ENCODE data around the gene CPLX1.
"Not testable (repeated sequence)": the region's sequence is repeated elsewhere in the genome, so short reads cannot be mapped to it uniquely, and the experiment has no call there.

- not testable (repeated sequence) for TF ChIP-seq ZNF281 (CRISPR knock-in tag; IDR thresholded peaks at IDR 0.05); CTCF (IDR thresholded peaks at IDR 0.05); SMAD4 (CRISPR knock-in tag; IDR thresholded peaks at IDR 0.05); SP1 (CRISPR knock-in tag; conservative IDR thresholded peaks at IDR 0.05); SMAD3 (CRISPR knock-in tag; IDR thresholded peaks at IDR 0.05; ENCODE audit: borderline replicate concordance); NFATC4 (CRISPR knock-in tag; IDR thresholded peaks at IDR 0.05); ATF2 (CRISPR knock-in tag; IDR thresholded peaks at IDR 0.05; ENCODE audit: borderline replicate concordance, low read depth); ESRRA (CRISPR knock-in tag; IDR thresholded peaks at IDR 0.05; ENCODE audit: borderline replicate concordance); ATF3 (CRISPR knock-in tag; conservative IDR thresholded peaks at IDR 0.05); NFE2L1 (CRISPR knock-in tag; IDR thresholded peaks at IDR 0.05)
Measured at GRCh38 chr4:774419-775092, 51.4 kb downstream of the CPLX1 start.
